ENCODE measurements around the gene MXRA8.

The MXRA8 gene

DNA sequence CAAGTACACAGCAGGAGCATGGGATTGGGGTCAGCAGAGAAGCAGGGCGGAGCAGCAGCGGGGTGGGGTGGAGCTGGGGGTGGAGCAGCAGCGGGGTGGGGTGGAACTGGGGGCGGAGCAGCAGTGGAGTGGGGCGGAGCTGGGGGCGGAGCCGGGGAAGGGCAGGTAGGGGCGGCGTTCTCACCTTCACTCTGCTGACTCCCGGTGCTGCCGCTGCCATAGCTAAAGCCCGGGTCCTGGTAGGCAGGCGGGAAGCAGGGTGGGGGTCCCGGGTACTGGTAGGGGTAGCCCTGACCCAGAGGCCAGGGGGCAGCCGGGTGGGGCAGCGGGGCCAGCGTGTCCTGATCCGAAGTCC, 20.6 kb downstream of the MXRA8 start:
- in situ Hi-C loops (cut with HindIII; ENCODE audit: low sequenced_read_pairs) = no loop called here

DNA sequence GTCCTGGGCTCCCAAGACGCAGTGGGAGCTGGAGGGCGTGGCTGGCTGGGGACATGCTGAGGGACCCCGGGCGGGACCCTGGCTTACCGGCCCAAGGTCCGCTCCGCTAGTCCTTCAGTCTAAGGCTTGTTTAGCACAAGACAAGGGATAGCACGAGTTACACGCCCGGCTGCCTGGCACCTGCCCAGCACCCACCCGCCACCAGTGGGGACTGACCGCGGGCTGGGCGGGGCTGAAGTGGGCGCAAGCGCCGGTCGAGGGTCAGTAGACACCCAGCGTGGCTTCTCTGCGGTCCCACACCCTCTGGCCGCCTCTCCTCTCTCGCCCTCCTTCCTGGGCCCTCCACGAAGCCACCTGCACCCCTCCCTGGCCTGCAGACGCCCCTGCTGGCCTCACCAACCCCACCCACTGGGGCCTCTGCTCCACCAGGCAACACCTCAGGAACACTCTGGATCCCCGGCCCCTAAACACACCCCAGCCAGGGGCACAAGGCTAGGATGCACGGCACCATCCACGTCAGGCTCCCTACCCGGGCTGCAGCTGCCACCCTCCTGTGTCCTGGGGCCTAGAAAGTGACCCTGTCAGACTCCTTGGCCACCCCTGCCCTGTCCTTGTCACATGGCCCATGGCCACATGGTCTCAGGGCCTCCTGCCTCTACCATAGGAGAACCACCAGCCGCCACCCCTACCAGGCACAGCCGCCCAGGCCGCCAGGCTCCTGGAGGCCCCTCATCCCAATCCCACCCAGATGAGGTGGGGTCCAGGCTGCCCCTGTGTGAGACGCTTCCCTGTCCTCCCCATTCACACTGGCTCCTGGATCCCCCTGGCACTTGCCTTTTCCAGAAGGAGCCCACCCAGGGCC, 21.2 kb downstream of the MXRA8 start:
- in situ Hi-C loops (cut with HindIII; ENCODE audit: low sequenced_read_pairs) = no loop called here

DNA sequence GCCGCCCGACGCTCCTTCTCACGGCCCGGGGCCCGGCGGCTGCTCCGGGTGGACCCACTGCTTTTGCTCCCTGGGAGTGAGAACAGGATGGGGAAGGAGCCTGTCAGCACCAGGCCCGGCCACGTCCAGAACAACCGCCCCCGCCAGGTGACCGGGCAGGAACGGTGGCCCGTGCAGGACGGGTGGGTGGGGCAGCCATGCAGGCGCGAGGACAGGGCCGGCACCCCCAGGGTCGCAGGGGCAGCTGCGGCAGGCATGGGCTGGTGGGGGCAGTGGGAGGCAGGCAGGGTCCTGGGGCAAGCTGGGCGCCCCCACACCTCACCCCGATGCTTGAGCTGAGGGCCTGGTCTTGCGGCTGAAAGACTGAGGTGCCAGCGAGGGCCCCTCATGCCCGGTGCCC, 21.9 kb downstream of the MXRA8 start:
- in situ Hi-C loops (cut with HindIII; ENCODE audit: low sequenced_read_pairs) = no loop called here

DNA sequence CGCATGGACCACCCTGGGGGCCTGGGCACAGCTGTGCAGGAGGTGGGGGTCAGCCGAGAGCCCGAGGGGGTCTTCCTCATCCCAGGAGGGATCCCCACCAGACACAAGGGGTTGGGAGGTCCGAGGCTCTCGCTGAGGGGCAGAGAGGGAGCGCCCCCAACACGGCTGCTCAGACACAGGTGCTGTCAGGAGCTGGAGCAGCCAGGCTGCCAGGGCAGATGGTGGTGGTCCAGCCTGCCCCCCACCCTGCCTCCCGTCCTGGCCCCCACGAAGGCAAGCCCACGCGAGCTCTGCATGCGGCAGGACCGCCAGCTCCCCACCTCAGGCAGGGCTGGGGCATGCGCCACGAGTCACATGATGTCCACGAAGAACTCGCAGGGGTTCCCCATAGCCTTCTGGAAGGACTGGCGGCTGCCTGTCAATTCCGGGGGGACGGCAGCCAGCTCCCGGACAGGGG, 22.5 kb downstream of the MXRA8 start:
- in situ Hi-C loops (cut with HindIII; ENCODE audit: low sequenced_read_pairs) = no loop called here

DNA sequence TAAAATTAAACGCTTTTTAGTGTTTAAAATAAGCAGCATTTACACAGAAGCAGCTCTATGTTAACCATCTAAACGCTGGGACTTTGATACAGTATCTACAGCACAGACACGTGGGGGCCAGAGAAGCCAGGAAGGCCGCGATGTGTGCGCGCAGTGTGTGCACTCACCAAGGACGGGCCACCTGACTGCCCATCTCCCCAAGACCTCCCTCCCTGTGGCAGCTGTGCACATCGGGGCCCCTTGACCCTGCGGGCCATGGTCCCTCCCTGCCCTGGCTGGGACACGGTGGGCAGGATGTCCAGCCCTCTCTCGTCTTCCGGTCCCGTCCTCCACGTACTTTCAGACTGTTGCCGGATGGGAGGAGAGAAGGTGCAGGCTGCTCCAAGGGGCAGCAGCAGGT, 23.1 kb downstream of the MXRA8 start:
- in situ Hi-C loops (cut with HindIII; ENCODE audit: low sequenced_read_pairs) = no loop called here

DNA sequence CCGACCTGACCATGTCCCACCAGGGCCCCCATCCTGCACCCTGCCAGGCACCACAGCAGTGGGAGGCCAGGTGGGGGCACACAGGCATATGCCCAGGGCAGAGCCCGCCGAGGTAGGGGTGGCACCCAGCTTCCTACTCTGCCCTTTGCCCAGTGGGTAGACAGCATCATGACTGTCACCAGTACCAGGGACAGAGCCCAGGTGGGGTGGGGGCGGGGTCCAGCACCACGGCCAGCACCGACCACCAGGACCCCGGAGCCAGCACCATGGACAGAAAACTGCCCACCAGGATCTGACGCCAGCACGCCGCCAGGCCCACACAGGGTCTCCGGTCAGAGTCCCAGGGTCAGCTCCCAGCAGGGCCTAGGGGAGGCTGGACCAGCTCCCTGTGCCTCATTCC, 23.5 kb downstream of the MXRA8 start:
- in situ Hi-C loops (cut with HindIII; ENCODE audit: low sequenced_read_pairs) = no loop called here

DNA sequence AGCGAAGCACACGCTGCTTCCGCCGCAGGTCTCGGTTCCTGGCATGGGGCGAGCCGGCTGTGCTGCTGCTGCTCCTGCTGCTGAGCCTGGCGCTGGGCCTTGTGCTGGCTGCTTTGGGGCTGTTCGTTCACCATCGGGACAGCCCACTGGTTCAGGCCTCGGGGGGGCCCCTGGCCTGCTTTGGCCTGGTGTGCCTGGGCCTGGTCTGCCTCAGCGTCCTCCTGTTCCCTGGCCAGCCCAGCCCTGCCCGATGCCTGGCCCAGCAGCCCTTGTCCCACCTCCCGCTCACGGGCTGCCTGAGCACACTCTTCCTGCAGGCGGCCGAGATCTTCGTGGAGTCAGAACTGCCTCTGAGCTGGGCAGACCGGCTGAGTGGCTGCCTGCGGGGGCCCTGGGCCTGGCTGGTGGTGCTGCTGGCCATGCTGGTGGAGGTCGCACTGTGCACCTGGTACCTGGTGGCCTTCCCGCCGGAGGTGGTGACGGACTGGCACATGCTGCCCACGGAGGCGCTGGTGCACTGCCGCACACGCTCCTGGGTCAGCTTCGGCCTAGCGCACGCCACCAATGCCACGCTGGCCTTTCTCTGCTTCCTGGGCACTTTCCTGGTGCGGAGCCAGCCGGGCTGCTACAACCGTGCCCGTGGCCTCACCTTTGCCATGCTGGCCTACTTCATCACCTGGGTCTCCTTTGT, 24.7 kb downstream of the MXRA8 start:
- in situ Hi-C loops (cut with HindIII; ENCODE audit: low sequenced_read_pairs) = no loop called here

DNA sequence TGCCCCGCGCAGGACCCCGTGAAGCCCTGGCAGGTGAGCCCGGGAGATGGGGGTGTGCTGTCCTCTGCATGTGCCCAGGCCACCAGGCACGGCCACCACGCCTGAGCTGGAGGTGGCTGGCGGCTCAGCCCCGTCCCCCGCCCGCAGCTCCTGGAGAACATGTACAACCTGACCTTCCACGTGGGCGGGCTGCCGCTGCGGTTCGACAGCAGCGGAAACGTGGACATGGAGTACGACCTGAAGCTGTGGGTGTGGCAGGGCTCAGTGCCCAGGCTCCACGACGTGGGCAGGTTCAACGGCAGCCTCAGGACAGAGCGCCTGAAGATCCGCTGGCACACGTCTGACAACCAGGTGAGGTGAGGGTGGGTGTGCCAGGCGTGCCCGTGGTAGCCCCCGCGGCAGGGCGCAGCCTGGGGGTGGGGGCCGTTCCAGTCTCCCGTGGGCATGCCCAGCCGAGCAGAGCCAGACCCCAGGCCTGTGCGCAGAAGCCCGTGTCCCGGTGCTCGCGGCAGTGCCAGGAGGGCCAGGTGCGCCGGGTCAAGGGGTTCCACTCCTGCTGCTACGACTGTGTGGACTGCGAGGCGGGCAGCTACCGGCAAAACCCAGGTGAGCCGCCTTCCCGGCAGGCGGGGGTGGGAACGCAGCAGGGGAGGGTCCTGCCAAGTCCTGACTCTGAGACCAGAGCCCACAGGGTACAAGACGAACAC, 25.4 kb downstream of the MXRA8 start:
- in situ Hi-C loops (cut with HindIII; ENCODE audit: low sequenced_read_pairs) = no loop called here

DNA sequence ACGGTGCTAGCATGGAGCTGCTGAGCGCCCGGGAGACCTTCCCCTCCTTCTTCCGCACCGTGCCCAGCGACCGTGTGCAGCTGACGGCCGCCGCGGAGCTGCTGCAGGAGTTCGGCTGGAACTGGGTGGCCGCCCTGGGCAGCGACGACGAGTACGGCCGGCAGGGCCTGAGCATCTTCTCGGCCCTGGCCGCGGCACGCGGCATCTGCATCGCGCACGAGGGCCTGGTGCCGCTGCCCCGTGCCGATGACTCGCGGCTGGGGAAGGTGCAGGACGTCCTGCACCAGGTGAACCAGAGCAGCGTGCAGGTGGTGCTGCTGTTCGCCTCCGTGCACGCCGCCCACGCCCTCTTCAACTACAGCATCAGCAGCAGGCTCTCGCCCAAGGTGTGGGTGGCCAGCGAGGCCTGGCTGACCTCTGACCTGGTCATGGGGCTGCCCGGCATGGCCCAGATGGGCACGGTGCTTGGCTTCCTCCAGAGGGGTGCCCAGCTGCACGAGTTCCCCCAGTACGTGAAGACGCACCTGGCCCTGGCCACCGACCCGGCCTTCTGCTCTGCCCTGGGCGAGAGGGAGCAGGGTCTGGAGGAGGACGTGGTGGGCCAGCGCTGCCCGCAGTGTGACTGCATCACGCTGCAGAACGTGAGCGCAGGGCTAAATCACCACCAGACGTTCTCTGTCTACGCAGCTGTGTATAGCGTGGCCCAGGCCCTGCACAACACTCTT, 26.2 kb downstream of the MXRA8 start:
- in situ Hi-C loops (cut with HindIII; ENCODE audit: low sequenced_read_pairs) = no loop called here

DNA sequence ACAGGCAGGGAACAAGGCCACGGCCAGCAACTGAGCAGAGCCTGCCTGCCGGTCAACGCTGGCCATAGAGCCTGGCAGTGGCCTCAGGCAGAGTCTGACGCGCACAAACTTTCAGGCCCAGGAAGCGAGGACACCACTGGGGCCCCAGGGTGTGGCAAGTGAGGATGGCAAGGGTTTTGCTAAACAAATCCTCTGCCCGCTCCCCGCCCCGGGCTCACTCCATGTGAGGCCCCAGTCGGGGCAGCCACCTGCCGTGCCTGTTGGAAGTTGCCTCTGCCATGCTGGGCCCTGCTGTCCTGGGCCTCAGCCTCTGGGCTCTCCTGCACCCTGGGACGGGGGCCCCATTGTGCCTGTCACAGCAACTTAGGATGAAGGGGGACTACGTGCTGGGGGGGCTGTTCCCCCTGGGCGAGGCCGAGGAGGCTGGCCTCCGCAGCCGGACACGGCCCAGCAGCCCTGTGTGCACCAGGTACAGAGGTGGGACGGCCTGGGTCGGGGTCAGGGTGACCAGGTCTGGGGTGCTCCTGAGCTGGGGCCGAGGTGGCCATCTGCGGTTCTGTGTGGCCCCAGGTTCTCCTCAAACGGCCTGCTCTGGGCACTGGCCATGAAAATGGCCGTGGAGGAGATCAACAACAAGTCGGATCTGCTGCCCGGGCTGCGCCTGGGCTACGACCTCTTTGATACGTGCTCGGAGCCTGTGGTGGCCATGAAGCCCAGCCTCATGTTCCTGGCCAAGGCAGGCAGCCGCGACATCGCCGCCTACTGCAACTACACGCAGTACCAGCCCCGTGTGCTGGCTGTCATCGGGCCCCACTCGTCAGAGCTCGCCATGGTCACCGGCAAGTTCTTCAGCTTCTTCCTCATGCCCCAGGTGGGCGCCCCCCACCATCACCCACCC, 27.0 kb downstream of the MXRA8 start, which contains the start of gene TAS1R3:
TAS1R3 (plus strand) TSS at position 213 of the 898 bp plus-strand sequence; CDS start at position 279, 66 bp downstream.
- in situ Hi-C loops (cut with HindIII; ENCODE audit: low sequenced_read_pairs) = no loop called here

DNA sequence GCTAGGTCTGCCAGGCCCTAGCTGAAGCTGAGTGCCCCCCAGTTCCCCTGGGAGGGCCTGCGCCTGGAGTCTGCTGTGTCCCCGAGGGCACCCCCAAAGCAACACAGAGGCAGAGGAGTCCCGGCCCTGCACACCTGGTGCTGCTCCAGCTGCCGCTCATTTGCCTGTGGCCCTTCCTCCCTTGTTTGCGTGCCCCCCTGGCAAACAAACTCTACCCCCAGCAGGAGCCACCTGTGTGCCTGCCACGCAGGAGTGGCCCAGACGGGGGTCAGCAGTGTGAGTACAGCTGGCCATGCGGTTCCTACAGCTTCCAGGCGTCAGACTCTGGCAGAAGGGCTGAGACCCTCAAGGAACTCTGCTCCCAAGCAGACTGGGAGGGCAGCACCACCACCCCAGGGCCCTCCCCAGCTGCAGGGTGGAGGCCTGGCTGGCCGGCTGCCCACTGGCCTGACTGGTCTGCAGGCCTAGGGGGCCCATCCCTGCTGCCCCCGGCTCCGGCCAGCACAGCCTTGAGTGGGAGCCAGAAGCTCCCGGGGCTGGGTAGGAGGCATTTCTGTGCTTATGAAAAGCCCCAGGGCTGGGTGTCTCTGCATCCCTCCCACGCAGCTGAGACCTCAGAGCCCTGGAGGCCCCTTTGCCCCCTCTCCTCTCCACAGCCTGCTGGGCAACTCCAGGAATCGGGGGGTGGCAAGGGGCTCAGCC, 27.8 kb downstream of the MXRA8 start:
- in situ Hi-C loops (cut with HindIII; ENCODE audit: low sequenced_read_pairs) = no loop called here

DNA sequence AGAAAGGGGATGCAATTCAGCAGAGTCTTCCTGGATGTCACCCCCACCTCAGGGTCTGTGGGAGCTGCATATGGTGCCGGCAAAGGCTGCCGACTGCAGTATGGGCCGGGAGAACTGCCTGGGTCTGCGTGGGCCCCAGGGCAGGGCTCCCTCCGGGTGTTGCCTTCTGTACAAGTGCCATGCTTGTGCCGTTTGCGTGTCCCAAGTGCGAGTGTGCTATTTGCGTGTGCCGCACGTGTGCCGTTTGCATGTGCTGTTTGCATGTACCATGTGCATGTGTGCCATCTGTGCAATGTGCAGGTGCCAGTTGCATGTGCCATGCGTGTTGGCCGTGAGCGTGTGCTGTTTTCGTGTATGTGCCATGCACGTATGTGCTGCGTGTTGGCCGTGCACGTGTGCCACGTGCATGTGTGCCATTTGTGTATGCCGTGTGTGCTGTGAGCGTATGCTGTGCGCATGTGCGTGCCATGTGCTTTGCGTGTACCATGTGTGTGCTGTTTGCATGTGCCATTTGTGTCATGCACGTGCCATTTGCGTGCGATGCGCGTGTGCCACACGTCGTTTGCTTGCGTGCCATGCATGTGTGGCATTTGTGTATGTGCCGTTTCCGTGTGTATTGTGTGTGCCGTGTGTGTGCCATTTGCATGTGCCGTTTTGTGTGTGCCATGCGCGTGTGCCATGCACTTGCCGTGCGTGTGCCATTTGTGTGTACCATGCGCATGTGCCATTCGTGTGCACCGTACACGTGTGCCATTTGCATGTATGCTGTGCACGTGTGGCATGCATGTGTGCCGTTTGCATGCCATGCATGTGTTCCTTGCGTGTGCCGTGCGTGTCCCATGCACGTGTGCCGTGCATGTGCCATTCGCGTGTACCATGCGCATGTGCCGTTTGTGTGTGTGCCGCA, 28.8 kb downstream of the MXRA8 start:
- in situ Hi-C loops (cut with HindIII; ENCODE audit: low sequenced_read_pairs) = no loop called here

DNA sequence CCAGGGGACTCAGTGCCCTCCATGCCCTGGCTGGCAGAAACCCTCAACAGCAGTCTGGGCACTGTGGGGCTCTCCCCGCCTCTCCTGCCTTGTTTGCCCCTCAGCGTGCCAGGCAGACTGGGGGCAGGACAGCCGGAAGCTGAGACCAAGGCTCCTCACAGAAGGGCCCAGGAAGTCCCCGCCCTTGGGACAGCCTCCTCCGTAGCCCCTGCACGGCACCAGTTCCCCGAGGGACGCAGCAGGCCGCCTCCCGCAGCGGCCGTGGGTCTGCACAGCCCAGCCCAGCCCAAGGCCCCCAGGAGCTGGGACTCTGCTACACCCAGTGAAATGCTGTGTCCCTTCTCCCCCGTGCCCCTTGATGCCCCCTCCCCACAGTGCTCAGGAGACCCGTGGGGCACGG, 30.1 kb downstream of the MXRA8 start:
- in situ Hi-C loops (cut with HindIII; ENCODE audit: low sequenced_read_pairs) = no loop called here

DNA sequence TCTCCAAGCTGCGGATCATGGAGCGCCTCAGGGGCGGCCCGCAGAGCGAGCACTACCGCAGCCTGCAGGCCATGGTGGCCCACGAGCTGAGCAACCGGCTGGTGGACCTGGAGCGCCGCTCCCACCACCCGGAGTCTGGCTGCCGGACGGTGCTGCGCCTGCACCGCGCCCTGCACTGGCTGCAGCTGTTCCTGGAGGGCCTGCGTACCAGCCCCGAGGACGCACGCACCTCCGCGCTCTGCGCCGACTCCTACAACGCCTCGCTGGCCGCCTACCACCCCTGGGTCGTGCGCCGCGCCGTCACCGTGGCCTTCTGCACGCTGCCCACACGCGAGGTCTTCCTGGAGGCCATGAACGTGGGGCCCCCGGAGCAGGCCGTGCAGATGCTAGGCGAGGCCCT, 31.1 kb downstream of the MXRA8 start:
- in situ Hi-C loops (cut with HindIII; ENCODE audit: low sequenced_read_pairs) = no loop called here

DNA sequence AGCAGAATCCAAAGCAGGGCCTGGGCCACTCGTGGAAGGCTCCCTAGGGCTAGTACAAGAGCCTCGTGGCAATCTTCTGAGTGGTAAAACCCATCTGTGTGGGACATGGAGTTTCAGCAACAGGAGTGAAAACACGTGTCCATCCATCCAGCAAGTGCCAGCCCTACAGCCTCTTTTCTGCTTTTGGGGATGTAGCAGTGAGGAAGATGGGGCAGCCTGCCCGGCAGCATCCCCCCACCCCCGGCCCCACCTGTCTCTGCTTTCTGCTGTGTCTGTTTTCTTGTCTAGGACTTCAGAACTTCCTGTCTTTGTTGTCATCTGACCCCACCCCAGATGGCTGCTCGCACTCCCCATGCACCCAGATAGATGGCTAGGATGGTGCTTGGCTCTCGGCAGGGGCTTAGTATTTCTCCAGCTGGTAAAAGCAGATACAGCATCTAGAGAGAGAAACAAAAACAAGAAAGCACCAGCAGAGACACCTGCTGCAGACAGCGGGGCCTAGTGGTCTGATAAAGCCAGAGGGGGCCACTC, 32.2 kb downstream of the MXRA8 start:
- in situ Hi-C loops (cut with HindIII; ENCODE audit: low sequenced_read_pairs) = no loop called here

DNA sequence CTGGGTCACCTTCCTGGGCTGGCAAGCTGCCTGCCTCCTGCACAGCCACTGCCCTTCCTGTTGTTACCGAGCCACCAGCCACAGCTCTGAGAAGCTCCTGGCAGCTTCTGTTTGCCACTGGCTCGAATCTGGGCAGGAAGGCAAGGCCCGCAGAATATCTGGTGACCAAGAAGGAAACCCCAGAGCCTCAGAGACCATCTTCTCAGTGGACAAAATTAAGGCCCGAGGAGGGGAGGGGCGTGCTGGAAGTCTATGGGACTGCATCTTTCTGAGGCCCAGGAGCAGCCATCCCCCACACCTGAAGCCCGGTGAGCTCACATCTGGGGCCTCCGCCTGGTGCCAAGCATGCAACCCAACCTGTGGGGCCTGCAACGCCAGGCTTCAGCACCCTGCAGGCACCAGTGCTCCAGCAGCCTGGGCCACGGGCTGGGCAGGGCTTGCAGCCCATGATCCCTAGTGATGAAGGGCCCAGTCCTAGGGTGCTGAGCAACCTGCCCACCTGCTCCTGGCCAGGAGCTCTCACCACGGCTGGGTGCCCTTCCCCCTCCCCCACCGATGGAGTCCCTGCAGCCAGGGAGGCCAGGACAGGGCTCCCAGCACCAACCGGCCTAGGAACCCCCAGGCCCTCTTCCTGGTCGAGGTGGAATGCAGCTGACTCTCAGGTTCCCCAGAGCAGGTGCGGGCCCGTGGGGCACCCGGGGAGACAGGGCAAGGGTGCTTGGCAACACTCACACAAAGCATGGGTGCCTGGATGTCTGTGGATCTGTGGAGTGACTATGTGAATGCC, 32.9 kb downstream of the MXRA8 start:
- in situ Hi-C loops (cut with HindIII; ENCODE audit: low sequenced_read_pairs) = no loop called here

DNA sequence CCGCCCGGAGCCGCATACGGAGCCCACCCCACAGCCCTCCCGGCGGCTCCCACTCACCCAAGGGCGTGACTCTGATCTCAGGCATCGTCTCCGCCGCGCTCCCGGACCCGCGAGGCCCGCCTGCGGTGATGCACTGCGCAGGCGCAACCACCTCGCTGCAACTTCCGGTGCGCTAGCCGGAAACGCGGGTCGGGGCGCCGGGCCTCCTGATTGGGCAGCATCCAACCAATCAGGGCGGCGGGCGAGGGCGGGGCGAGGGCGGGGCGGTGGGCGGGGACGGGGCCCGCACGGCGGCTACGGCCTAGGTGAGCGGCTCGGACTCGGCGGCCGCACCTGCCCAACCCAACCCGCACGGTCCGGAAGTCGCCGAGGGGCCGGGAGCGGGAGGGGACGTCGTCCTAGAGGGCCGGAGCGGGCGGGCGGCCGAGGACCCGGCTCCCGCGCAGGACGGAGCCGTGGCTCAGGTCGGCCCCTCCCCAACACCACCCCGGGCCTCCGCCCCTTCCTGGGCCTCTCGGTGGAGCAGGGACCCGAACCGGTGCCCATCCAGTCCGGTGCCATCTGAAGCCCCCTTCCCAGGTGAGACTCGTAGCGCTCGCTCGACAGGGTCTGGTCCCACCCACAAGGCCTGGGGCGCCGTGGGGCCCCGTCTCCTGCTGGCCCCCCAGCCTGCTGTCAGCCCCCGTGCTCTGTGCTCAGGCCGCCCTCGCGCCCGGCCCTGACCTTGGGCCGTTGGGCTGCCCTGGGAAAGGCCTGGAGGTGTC, 33.6 kb downstream of the MXRA8 start, which contains the start of the genes CPTP and INTS11:
CPTP (plus strand) TSS at position 279 of the 764 bp plus-strand sequence. CDS start 2,109 bp downstream, outside the sequence.
INTS11 (minus strand) TSS at position 137 of the 764 bp plus-strand sequence; CDS start at position 85, 52 bp downstream.
- in situ Hi-C loops (cut with HindIII; ENCODE audit: low sequenced_read_pairs) = no loop called here
